Measurements from ENCODE around the gene CSTB. TPM values are rescaled to one million over a fixed set of nuclear protein-coding genes. Genes with fewer than 3 reads are reported as not detected.

Gene CSTB
- total and polyA plus RNA-seq, 2 donors (not counting 1 experiment from before 2014, with no cell fraction given) = 14.0 to 28.3 TPM

GRCh38 chr21:43825242-43825935 lies 49.3 kb upstream of the CSTB start:
- Histone ChIP-seq H3K27me3 (replicated peaks in 1 of 4; ENCODE audit: control extremely low read depth in 1 of 4, control insufficient read depth in 3 of 4, insufficient read depth in 4 of 4, low read length in 3 of 4) (peaks cover 0 to 7% (median 0%) of the 10 kb centered on the region in 4 experiments), H3K4me3 (ENCODE audit: control extremely low read depth in 1 of 5, extremely low read depth in 1 of 5, insufficient read depth in 1 of 5, low read depth in 2 of 5, low read length in 4 of 5) (no peak overlapping the region), H3K36me3 (replicated peaks in 1 of 2; ENCODE audit: control extremely low read depth in 1 of 2, control insufficient read depth in 1 of 2, extremely low read depth in 1 of 2, insufficient read depth in 2 of 2, low read length in 1 of 2) (no peaks in the 10 kb centered on the region), H3K9me3 (ENCODE audit: control extremely low read depth in 1 of 3, control insufficient read depth in 2 of 3, insufficient read depth in 1 of 3, low read length in 2 of 3) (no peaks in the 10 kb centered on the region), H3K4me1 (ENCODE audit: control insufficient read depth in 2 of 2, insufficient read depth in 2 of 2, low read length in 2 of 2) (no peaks in the 10 kb centered on the region), H2AFZ (ENCODE audit: insufficient read depth, low read depth, low read length, poor library complexity, severe bottlenecking) (no peak overlapping the region), H3K27ac (ENCODE audit: low read length in 2 of 2) (no peak overlapping the region), H3K9ac (ENCODE audit: low read length) (no peak overlapping the region), H4K20me1 (ENCODE audit: control insufficient read depth, insufficient read depth, low read length, poor library complexity, severe bottlenecking) (no peaks in the 10 kb centered on the region), H3K4me2 (replicated peaks; ENCODE audit: low read depth, low read length, poor library complexity, severe bottlenecking) (no peak overlapping the region), H3K79me2 (ENCODE audit: control insufficient read depth, insufficient read depth, low read length) (no peaks in the 10 kb centered on the region)
- no peak overlapping the region for H3K4me3 Mint-ChIP-seq
- intact Hi-C loops (cut with micrococcal nuclease) = no loop called here
- no peak overlapping the region for H3K27ac Mint-ChIP-seq
- POLR2A ChIA-PET = no interaction called here
- CTCF ChIA-PET = no interaction called here
- H3K4me1 Mint-ChIP-seq = no peaks in the 10 kb centered on the region
- ATAC-seq (ENCODE audit: low read depth) (no peak), DNase-seq (no peak)
- H3K27me3 Mint-ChIP-seq = peaks cover 11% of the 10 kb centered on the region
- no peaks in the 10 kb centered on the region for H3K9me3 Mint-ChIP-seq (ENCODE audit: insufficient read depth)
- WGBS (ENCODE audit: insufficient coverage) = 95% methylated on average over 23 of the region's 24 CpGs
- TF ChIP-seq, protein P1, sequence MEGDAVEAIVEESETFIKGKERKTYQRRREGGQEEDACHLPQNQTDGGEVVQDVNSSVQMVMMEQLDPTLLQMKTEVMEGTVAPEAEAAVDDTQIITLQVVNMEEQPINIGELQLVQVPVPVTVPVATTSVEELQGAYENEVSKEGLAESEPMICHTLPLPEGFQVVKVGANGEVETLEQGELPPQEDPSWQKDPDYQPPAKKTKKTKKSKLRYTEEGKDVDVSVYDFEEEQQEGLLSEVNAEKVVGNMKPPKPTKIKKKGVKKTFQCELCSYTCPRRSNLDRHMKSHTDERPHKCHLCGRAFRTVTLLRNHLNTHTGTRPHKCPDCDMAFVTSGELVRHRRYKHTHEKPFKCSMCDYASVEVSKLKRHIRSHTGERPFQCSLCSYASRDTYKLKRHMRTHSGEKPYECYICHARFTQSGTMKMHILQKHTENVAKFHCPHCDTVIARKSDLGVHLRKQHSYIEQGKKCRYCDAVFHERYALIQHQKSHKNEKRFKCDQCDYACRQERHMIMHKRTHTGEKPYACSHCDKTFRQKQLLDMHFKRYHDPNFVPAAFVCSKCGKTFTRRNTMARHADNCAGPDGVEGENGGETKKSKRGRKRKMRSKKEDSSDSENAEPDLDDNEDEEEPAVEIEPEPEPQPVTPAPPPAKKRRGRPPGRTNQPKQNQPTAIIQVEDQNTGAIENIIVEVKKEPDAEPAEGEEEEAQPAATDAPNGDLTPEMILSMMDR (IDR thresholded peaks at IDR 0.05) = no peak
- TF ChIP-seq EZH2 (IDR thresholded peaks at IDR 0.05; ENCODE audit: borderline replicate concordance, insufficient read depth, low read depth, low read length, poor library complexity, severe bottlenecking) = no peak

Data from B cell (primary cell).